ENCODE data around the gene EIF2B5.

DNA sequence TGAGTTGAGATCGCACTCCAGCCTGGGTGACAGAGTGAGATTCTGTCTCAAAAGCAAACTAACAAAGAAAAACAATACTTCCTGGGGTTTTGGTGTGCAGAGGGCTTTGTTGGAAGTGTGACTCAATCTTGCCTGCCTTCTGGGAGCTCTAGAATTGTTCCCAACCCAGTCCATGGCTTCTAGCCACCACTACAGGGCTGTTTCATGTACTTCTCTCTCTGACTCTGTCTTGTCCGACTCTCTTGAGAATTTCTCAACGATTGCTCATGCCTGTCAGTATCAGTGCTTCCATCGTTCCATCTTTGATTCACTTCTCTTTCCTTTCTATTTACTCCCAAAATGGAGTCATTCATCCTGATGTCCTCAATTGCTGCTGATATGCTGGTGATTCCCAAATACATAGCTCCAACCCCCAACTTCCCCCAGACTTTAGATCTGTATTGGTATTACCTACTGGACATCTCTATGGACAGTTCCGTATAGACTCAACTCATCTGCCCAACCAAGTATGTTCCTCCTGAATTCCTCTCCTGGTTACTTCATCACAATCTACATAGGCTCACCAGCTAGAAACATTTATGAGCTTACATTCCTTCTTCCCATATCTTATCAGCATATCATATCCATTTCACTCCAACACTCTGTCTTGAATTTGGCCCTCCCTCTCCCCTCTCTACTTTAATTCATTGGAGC lies 37.7 kb downstream of the EIF2B5 start:
- TF ChIP-seq SP5 (CRISPR knock-in tag; IDR thresholded peaks at IDR 0.05; ENCODE audit: borderline replicate concordance, low read depth), result no peak
- TF ChIP-seq, protein P1, sequence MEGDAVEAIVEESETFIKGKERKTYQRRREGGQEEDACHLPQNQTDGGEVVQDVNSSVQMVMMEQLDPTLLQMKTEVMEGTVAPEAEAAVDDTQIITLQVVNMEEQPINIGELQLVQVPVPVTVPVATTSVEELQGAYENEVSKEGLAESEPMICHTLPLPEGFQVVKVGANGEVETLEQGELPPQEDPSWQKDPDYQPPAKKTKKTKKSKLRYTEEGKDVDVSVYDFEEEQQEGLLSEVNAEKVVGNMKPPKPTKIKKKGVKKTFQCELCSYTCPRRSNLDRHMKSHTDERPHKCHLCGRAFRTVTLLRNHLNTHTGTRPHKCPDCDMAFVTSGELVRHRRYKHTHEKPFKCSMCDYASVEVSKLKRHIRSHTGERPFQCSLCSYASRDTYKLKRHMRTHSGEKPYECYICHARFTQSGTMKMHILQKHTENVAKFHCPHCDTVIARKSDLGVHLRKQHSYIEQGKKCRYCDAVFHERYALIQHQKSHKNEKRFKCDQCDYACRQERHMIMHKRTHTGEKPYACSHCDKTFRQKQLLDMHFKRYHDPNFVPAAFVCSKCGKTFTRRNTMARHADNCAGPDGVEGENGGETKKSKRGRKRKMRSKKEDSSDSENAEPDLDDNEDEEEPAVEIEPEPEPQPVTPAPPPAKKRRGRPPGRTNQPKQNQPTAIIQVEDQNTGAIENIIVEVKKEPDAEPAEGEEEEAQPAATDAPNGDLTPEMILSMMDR (CRISPR knock-in tag; IDR thresholded peaks at IDR 0.05), result no peak
- TF ChIP-seq KLF11 (CRISPR knock-in tag; IDR thresholded peaks at IDR 0.05), result no peak
- TF ChIP-seq ZBTB8A (CRISPR knock-in tag; IDR thresholded peaks at IDR 0.05; ENCODE audit: borderline replicate concordance, low read depth), result no peak
- TF ChIP-seq NR1H2 (CRISPR knock-in tag; IDR thresholded peaks at IDR 0.05; ENCODE audit: borderline replicate concordance, low read depth), result no peak
- no peak for TF ChIP-seq MAFK (conservative IDR thresholded peaks at IDR 0.05 in 1 of 2, IDR thresholded peaks at IDR 0.05 in 1 of 2; ENCODE audit: low read length in 2 of 2)
- no peak for TF ChIP-seq ZSCAN20 (CRISPR knock-in tag; IDR thresholded peaks at IDR 0.05; ENCODE audit: borderline replicate concordance)
